Choroid plexus epithelial cell (primary cell): ENCODE results near the gene STRA6.
A peak's percentile ranks its signal among the peaks of the same experiment; 100 is the strongest.

ENCODE experiments used
- DNase-seq: peaks from one replicate; pipeline ENCODE4 v3.0.0-alpha.2; 2010; ENCODE audit warnings: low read depth
- H3K4me3 ChIP-seq: 2 replicates; pipeline ENCODE4 v1.5.1; 2011; ENCODE audit warnings: low read depth, mild to moderate bottlenecking, control low read depth, low read length, moderate library complexity
- CTCF ChIP-seq: conservative IDR thresholded peaks from 2 replicates; pipeline ENCODE4 v1.5.1; 2011; ENCODE audit warnings: low read depth, mild to moderate bottlenecking, control low read depth, inconsistent platforms, low read length, moderate library complexity

Gene STRA6

DNA sequence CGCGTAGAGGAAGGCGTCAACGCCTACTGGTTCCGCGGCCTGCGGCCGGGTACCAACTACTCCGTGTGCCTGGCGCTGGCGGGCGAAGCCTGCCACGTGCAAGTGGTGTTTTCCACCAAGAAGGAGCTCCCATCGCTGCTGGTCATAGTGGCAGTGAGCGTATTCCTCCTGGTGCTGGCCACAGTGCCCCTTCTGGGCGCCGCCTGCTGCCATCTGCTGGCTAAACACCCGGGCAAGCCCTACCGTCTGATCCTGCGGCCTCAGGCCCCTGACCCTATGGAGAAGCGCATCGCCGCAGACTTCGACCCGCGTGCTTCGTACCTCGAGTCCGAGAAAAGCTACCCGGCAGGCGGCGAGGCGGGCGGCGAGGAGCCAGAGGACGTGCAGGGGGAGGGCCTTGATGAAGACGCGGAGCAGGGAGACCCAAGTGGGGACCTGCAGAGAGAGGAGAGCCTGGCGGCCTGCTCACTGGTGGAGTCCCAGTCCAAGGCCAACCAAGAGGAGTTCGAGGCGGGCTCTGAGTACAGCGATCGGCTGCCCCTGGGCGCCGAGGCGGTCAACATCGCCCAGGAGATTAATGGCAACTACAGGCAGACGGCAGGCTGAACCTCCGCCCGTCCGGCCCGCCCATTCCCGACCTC lies 68.1 kb downstream of the STRA6 start:
- H3K4me3 ChIP-seq: no peak overlapping the region
- peak; percentile 38 for TF ChIP-seq CTCF
- DNase-seq: no peak

- no peak overlapping the region for H3K4me3 ChIP-seq
- DNase-seq: no peak
Observed at GRCh38 chr15:74133694-74134386, 68.7 kb downstream of the STRA6 start.

GRCh38 chr15:74132681-74133651 lies 69.6 kb downstream of the STRA6 start:
- DNase-seq: no peak
- no peak overlapping the region for H3K4me3 ChIP-seq
- no peak for TF ChIP-seq CTCF

More at GRCh38 chr15:74133694-74134386, 68.7 kb downstream of the STRA6 start:
- no peak for TF ChIP-seq CTCF

DNA sequence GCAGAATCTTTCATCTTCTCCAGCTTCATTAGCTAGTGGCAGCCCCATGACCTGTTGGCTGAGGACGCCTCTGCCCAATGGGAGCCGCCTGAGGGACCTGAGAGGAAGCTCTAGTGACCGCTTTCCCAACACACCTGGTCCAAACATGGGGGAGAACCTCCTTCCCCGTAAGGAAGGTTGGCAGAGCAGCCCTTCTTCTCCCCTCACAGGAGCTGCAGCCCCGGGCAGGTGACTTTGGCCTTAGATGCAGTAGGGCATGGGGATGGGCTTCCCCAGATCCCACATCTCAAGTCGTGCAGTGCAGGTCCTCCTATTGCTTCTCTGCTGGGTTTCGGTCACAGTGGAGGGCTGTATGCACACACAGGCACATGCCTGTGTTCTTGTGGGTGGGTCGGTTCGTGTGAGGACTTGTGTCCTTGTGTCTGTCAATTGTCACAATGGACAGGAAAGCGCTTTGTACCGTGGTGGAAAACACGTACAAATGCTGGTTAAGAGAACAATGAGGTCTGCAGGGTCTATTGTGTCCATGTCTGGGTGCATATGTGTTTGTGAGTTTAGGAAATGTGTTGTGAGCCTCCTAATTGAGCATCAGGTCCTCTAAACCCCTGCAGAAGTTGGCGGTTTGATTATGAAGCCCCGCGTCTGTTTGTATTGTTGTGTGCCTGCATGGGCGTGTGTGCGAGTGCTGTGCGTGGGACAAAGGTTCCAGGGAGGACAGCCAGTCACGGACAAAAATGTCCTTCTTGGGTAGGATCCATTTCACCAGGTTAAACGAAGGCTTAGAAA lies 70.8 kb downstream of the STRA6 start:
- no peak for TF ChIP-seq CTCF
- H3K4me3 ChIP-seq: no peak overlapping the region
- DNase-seq: no peak

DNA sequence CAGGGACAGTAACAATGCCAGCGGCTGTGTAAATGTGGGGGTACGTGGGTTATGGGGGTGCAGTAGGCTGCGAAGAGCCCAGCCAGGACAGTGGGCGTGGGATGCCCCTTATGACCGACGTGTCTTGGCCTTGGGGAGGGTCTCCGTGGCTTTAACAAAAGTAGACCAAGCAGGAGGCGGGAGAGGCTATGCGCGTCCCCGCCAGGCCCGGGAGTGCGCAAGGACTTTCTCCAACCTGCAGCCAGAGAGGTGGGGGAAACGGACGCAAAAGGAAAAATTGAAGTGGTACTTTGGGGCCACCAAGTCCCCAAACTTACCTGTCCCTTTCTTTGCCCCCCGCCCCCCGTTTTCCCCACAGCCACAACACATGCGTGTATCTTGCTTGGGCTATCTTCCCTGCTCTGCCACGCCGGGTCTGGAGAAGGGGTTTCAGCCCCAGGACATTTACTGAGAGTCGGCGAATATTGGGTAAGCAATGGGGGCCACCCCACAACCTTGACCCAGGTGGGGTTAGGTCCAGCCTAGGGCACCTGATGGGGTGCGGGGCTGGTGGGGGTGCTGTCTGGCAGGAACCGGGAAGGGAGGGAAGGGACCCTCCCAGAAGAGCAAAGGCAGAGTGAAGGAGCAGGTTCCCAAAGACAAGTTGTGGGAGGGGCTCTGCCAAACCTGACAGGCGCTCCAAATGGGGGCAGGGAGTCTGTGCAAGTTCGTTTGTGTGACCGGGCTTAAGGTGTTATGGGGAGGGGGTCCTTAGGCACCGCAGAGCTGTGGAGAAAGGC lies 71.5 kb downstream of the STRA6 start:
- no peak for DNase-seq
- no peak for TF ChIP-seq CTCF
- no peak overlapping the region for H3K4me3 ChIP-seq
